Raji (cell line): ENCODE results near the gene GNG14.
A peak's percentile ranks its signal among the peaks of the same experiment; 100 is the strongest.

Experiments
- POLR2A ChIP-seq: IDR thresholded peaks from 2 replicates; pipeline ENCODE4 v1.6.1; 2011; ENCODE audit warnings: low read depth, low read length, control low read depth; ENCODE audit not compliant: insufficient read depth

Gene GNG14

DNA sequence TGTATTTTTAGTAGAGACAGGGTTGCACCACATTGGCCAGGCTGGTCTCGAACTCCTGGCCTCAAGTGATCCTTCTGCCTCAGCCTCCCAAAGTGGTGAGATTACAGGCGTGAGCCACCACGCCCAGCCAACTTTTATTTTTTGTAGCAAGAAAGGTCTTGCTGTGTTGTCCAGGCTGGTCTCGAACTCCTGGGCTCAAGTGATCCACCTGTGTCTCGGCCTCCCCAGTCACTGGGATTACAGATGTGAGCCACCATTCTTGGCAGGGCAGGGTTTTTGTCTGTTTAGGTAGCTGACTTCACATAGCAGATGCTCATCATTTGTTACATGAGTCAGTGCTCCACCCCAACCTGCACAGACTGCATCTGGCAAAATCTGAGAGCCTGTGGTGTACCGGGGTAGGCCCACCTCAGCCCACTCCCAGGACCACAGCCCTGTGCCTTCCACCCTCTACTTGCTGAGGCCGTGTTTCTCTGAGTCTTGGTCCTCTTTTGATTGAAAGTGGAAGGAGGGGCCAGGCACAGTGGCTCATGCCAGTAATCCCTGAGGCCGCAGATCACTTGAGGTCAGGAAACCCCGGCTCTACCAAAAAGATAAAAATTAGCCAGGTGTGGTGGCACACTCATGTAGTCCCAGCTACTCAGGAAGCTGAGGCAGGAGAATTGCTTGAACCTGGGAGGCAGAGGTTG lies 40.1 kb downstream of the GNG14 start:
- TF ChIP-seq POLR2A: no peak

DNA sequence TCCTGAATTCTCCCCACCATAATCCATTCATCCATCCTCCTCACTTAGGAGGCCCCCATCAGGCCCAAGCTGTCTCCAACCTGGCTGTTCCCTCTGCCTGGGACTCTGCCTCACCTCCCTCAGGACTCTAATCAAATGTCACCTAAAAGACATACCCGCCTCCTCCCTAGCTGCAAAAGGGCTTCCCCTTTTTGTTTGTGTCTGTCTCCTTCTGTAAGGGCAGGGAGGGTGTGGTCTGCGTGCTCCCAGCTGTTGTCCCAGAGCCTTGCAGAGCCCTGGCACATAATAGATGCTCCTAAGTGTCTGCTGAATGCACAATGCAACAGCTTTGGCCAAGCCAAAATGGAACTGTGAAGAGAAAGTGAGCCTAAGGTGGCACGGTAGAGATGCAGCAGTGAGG lies 42.3 kb downstream of the GNG14 start:
- no peak for TF ChIP-seq POLR2A

DNA sequence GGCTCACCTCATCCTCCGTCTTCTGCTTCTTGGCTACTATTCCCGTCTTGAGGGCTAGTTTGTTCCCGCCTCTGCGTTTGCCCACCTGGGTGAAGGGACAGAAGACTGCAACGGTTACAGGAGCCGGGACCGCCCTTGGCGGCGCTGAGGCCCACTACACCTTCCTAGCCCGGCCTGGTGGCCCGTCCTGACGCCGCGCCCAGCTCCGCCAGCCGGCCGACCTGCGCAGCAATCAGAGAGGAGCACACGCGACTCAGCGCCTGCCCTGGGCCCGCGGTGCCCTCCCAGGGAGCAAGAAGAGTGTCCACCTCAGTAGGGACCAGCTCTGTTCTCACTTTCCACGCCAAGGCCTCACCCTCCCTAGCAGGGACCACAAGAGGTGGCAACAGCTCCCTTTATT lies 43.5 kb downstream of the GNG14 start:
- TF ChIP-seq POLR2A: no peak

DNA sequence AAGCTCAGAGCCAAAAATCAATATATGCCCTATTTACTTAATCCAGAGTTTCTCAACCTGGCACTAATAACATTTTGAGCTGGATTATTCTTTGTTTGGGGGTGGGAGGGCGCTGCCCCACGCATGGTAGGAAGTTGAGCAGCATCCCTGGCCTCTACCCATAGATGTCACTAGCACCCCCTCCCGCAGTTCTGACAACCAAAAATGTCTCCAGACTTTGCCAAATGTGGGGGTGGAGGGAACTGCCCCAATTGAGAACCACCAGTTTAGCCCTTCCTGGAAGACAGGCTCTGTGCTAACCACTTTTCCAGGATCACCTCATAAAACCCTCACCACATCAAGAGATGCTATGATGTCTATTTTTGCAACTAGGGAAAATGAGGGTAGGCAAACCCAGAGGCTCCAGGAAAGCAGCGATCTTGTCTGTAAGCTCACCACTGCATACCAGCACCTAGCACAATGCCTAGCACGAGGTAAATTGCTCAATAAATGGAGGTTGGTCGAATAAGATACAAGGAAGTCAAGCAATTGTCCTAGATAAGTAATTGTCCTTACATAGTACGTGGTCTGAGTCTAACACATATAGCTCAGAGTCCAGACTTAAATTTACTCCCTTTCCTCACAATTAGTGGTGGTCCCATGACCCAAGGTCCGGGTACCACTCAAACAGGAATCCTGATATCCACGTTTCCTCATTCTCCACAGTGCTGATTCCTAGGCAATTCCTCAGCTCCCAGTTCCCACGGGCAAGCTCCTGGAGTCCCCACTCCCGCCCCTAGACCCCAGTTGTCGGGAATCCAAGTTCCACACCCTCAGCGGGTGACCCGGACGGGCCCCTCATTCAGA lies 45.8 kb downstream of the GNG14 start:
- no peak for TF ChIP-seq POLR2A

DNA sequence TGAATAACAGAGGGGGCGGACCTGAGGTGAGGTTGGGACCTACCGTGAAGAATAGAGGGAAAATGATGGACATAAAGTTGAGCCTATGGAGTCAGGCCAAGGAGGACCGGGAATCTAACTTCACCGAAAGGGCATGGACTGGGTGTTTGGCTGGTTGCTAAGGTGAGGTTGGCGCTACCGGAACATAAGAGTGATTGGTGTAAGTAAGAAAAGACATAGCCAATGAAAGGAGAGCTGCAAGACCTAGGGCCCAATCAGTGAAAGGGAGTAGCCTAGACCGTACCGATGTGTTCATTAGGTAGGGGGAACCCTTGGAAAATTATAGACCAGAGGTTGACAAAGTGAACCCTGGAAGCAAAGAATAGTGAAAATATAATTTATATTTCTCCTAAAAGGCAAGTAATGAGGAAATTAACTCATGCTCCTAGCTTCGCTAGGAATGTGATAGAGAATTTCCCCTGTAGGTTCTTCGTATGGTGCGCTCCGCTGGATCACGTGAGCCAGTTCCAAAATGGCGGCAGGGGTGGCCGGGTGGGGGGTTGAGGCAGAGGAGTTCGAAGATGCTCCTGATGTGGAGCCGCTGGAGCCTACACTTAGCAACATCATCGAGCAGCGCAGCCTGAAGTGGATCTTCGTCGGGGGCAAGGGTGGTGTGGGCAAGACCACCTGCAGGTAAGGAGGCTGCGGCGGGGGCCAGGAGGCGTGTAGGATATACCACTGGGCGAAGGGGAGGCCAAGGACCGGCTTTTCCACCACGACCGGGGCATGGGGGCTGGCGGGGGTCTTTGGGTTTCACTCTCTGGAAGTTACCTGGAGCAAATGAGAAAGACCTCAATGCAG lies 49.4 kb downstream of the GNG14 start, which contains the start of gene GET3:
Gene GET3 (plus strand): TSS at position 503 of the 840 bp plus-strand sequence. CDS start 9 bp downstream, at position 512.
- peak; percentile 89 for TF ChIP-seq POLR2A

DNA sequence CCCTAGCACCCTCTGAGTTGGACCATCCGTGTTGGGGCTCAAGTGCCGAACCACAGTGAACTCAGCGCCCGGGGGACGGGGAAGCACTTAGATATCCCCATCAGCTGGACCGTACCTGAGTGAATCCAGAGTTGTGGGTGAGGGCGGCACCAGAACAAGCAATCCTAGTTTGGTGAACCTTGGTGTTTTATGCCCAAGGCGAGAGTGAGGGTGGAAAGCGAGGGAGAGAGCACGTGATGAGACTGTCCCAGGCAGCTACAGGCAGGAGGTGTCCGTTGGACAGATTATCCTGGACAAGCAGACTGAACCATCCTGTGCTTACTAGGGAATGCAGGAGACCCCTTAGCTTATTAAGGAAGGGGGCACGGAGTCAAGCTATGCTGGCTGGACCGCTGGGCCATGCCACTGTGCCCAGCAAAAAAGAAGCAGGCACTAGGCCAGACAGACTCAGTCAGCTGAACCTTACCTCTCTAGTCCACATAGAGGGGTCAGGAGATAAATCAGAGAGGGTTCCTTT lies 50.1 kb downstream of the GNG14 start:
- no peak for TF ChIP-seq POLR2A
